Liver (tissue), 9 donors: ENCODE measurements around the gene EFS. TPM values are rescaled to one million over a fixed set of nuclear protein-coding genes. Genes with fewer than 3 reads are reported as not detected.

Experiments used
- DNase-seq: peaks from one replicate; pipeline ENCODE4 v3.0.0-alpha.2; 2017; ENCODE audit warnings: low spot score
- H3K27ac ChIP-seq, 2 donors: one replicate each; pipeline ENCODE4 v1.7.0; 2013; ENCODE audit warnings: inconsistent platforms in 2 of 2, low read length in 2 of 2, control low read depth in 1 of 2, low read depth in 1 of 2, mild to moderate bottlenecking in 1 of 2
- H3K27me3 ChIP-seq, 4 donors: one replicate each; pipeline versions ENCODE4 v1.6.1 to v1.7.0; 2013; ENCODE audit warnings: low read length in 3 of 4, inconsistent platforms in 1 of 4, mild to moderate bottlenecking in 1 of 4, moderate library complexity in 1 of 4; ENCODE audit not compliant: control insufficient read depth in 4 of 4, insufficient read depth in 4 of 4
- H3K36me3 ChIP-seq, 4 donors: one replicate each; pipeline versions ENCODE4 v1.6.1 to v1.7.0; 2013; ENCODE audit warnings: low read length in 3 of 4, mild to moderate bottlenecking in 3 of 4, low read depth in 1 of 4, moderate library complexity in 1 of 4; ENCODE audit not compliant: control insufficient read depth in 4 of 4, insufficient read depth in 3 of 4
- H3K4me1 ChIP-seq, 4 donors: one replicate each; pipeline versions ENCODE4 v1.6.1 to v1.7.0; 2013; ENCODE audit warnings: low read length in 3 of 4, mild to moderate bottlenecking in 3 of 4, moderate library complexity in 1 of 4; ENCODE audit not compliant: control insufficient read depth in 4 of 4, insufficient read depth in 4 of 4
- H3K4me3 ChIP-seq, 3 donors: one replicate each; pipeline versions ENCODE4 v1.6.1 to v1.7.0; 2013; ENCODE audit warnings: low read length in 3 of 3, control low read depth in 1 of 3, low read depth in 1 of 3, mild to moderate bottlenecking in 1 of 3
- H3K9ac ChIP-seq, 2 donors: one replicate each; pipeline ENCODE4 v1.7.0; 2013; ENCODE audit warnings: low read length in 2 of 2, mild to moderate bottlenecking in 2 of 2, moderate library complexity in 2 of 2, control low read depth in 1 of 2, low read depth in 1 of 2
- H3K9me3 ChIP-seq, 4 donors: one replicate each; pipeline versions ENCODE4 v1.6.1 to v1.7.0; 2013; ENCODE audit warnings: low read length in 3 of 4; ENCODE audit not compliant: control insufficient read depth in 4 of 4
- EGR1 ChIP-seq, 2 donors: IDR thresholded peaks; 2 replicates each; pipeline ENCODE4 v1.6.1; 2016 to 2018; ENCODE audit warnings: antibody characterized with exemption in 2 of 2, low read depth in 2 of 2
- FOXA1 ChIP-seq: IDR thresholded peaks from 2 replicates; pipeline ENCODE4 v1.6.1; 2016; ENCODE audit warnings: antibody characterized with exemption
- FOXA2 ChIP-seq: IDR thresholded peaks from 2 replicates; pipeline ENCODE4 v1.6.1; 2016; ENCODE audit warnings: antibody characterized with exemption
- GABPA ChIP-seq, 2 donors: IDR thresholded peaks in 1 of 2; conservative IDR thresholded peaks in 1 of 2; 2 replicates each; pipeline ENCODE4 v1.6.1; 2016; ENCODE audit warnings: antibody characterized with exemption in 2 of 2, mild to moderate bottlenecking in 1 of 2, moderate library complexity in 1 of 2
- HNF4A ChIP-seq, 2 donors: conservative IDR thresholded peaks; 2 replicates each; pipeline ENCODE4 v1.6.1; 2016; ENCODE audit warnings: antibody characterized with exemption in 2 of 2, mild to moderate bottlenecking in 2 of 2
- HNF4G ChIP-seq: IDR thresholded peaks from 2 replicates; pipeline ENCODE4 v1.6.1; 2016; ENCODE audit warnings: antibody characterized with exemption
- JUND ChIP-seq, 2 donors: IDR thresholded peaks; 2 replicates each; pipeline ENCODE4 v1.6.1; 2016; ENCODE audit warnings: antibody characterized with exemption in 2 of 2
- NR2F2 ChIP-seq: IDR thresholded peaks from 2 replicates; pipeline ENCODE4 v1.6.1; 2016; ENCODE audit warnings: antibody characterized with exemption
- RAD21 ChIP-seq, 2 donors: IDR thresholded peaks; 2 replicates each; pipeline ENCODE4 v1.6.1; 2016; ENCODE audit warnings: antibody characterized with exemption in 2 of 2, mild to moderate bottlenecking in 2 of 2
- RXRA ChIP-seq, 2 donors: IDR thresholded peaks; 2 replicates each; pipeline ENCODE4 v1.6.1; 2017 to 2018; ENCODE audit warnings: antibody characterized with exemption in 2 of 2, mild to moderate bottlenecking in 1 of 2
- SP1 ChIP-seq: IDR thresholded peaks from 2 replicates; pipeline ENCODE4 v1.6.1; 2018; ENCODE audit warnings: antibody characterized with exemption, mild to moderate bottlenecking
- TAF1 ChIP-seq: conservative IDR thresholded peaks from 2 replicates; pipeline ENCODE4 v1.6.1; 2016; ENCODE audit warnings: antibody characterized with exemption, mild to moderate bottlenecking
- YY1 ChIP-seq: IDR thresholded peaks from 2 replicates; pipeline ENCODE4 v1.6.1; 2016; ENCODE audit warnings: antibody characterized with exemption, mild to moderate bottlenecking
- WGBS: extraction: QIAGEN DNeasy Blood & Tissue Kit; methylation state at CpG from one replicate; pipeline ENCODE4 v1.1.7; 2013; 5-methylcytosine and 5-hydroxymethylcytosine counted together
- polyA plus RNA-seq, 2 donors: library from polyadenylated mRNA; stranded (reverse) in 1 of 2; unstranded in 1 of 2; fragments of 200-250 nt in 1 of 2; fragments of >200 nt in 1 of 2; fragmentation: Nextera tagmentation in 1 of 2; extraction: Ambion mirVana in 1 of 2; gene quantifications; one replicate each; pipeline versions ENCODE4 v1.2.1 to v1.2.3, GENCODE V29; 2013 to 2015
- total RNA-seq, 2 donors: library from RNA; depleted of rRNA; stranded (reverse); fragments of >200 nt; gene quantifications; one replicate each; pipeline ENCODE4 v1.2.3, GENCODE V29; 2014
- TF ChIP-seq, protein P1 (sequence below): IDR thresholded peaks from 2 replicates; pipeline ENCODE4 v1.6.1; 2016; ENCODE audit warnings: antibody characterized with exemption
- TF ChIP-seq, protein P2 (sequence below): IDR thresholded peaks from 2 replicates; pipeline ENCODE4 v1.6.1; 2016; ENCODE audit warnings: antibody characterized with exemption
- TF ChIP-seq, protein P3 (sequence below): IDR thresholded peaks from 2 replicates; pipeline ENCODE4 v1.6.1; 2016; ENCODE audit warnings: antibody characterized with exemption, mild to moderate bottlenecking
- TF ChIP-seq, protein P4 (sequence below): fragments of 150-350 bp; IDR thresholded peaks from 2 replicates; pipeline ENCODE4 v1.5.1; 2017; ENCODE audit warnings: improper control_type of control experiment, low read depth, low read length; ENCODE audit not compliant: missing input control
- TF ChIP-seq, protein P5 (sequence below): IDR thresholded peaks from 2 replicates; pipeline ENCODE4 v1.6.1; 2016; ENCODE audit warnings: antibody characterized with exemption
- donor health status: healthy.
- donor health status: healthy.
- donor health status: healthy.
- donor health status: healthy.
- donor health status: healthy.

The EFS gene
- total and polyA plus RNA-seq, 4 donors = 0.10 to 0.69 (median 0.54) TPM

DNA sequence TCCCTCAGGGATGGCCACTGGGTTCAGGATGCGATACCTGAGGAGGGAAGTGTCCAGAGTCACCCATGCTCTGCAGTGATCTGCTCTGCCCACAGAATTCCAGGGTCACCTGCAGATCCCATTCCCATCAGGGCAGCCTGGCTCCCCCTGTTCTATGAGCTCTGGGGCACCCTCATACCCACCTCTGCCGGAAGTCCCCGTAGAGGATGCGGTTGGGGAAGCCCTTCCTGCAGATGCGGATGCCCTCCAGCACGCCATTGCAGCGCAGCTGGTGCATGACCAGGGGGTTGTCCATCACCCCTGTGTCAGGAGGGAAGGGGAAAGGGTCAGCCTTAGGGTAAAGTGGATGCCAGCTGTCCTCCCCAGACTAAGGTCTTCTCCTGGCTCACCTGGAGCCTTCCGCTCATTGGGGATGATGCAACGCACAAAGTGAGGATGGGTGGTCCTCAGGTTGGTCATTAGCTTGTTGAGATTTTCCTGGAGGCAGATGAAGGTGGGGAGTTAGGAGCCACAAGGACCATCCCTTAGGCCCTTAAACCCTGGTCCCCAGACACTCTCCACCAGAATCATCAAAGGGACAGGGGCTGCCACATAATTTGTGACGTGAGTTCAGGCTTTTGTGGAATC, 31.9 kb upstream of the EFS start:
- Histone ChIP-seq H3K4me3 (no peak overlapping the region), H3K27me3 (no peaks in the 10 kb centered on the region), H3K9me3 (no peaks in the 10 kb centered on the region), H3K9ac (no peak overlapping the region), H3K4me1 (no peaks in the 10 kb centered on the region), H3K36me3 (no peaks in the 10 kb centered on the region), H3K27ac (no peak overlapping the region)
- no peak for TF ChIP-seq EGR1 (IDR thresholded peaks at IDR 0.05; ENCODE audit: low read depth in 2 of 2)
- no peak for TF ChIP-seq NR2F2
- TF ChIP-seq, protein P1, sequence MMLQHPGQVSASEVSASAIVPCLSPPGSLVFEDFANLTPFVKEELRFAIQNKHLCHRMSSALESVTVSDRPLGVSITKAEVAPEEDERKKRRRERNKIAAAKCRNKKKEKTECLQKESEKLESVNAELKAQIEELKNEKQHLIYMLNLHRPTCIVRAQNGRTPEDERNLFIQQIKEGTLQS = no peak
- TF ChIP-seq RXRA (IDR thresholded peaks at IDR 0.05) = no peak
- TF ChIP-seq YY1 = no peak
- no peak for TF ChIP-seq SP1
- no peak for TF ChIP-seq FOXA1
- TF ChIP-seq JUND (IDR thresholded peaks at IDR 0.05) = no peak
- TF ChIP-seq, protein P2, sequence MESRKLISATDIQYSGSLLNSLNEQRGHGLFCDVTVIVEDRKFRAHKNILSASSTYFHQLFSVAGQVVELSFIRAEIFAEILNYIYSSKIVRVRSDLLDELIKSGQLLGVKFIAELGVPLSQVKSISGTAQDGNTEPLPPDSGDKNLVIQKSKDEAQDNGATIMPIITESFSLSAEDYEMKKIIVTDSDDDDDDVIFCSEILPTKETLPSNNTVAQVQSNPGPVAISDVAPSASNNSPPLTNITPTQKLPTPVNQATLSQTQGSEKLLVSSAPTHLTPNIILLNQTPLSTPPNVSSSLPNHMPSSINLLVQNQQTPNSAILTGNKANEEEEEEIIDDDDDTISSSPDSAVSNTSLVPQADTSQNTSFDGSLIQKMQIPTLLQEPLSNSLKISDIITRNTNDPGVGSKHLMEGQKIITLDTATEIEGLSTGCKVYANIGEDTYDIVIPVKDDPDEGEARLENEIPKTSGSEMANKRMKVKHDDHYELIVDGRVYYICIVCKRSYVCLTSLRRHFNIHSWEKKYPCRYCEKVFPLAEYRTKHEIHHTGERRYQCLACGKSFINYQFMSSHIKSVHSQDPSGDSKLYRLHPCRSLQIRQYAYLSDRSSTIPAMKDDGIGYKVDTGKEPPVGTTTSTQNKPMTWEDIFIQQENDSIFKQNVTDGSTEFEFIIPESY = no peak
- TF ChIP-seq HNF4G = no peak
- WGBS = 92% methylated on average over 10 of the region's 10 CpGs
- DNase-seq = no peak

DNA sequence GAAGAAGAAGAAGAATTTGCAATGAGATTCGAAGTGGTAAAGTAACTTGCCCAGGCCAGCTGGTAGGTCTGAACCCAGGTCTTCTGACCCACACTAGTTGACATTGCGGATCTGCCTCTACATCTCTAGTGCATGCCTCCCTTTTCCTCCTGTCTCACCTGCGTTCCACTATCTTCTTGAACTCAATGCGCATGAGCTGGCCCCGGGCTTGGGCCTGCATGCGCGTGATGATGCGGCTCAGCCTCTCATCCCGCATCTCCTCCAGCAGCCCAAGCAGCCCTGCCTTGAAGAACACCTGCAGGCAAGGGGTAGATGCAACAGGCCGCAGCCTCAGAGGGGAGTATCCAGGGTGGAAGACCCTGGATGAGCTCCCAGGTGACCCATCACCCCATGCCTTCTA, 31.2 kb upstream of the EFS start:
- H3K27ac ChIP-seq = no peak overlapping the region
- no peaks in the 10 kb centered on the region for H3K9me3 ChIP-seq
- DNase-seq = no peak
- H3K4me3 ChIP-seq = no peak overlapping the region
- no peaks in the 10 kb centered on the region for H3K36me3 ChIP-seq
- no peak overlapping the region for H3K9ac ChIP-seq
- H3K27me3 ChIP-seq = no peaks in the 10 kb centered on the region
- TF ChIP-seq YY1 (no peak), FOXA2 (no peak), GABPA (IDR thresholded peaks at IDR 0.05 in 1 of 2, conservative IDR thresholded peaks at IDR 0.05 in 1 of 2) (no peak), EGR1 (IDR thresholded peaks at IDR 0.05; ENCODE audit: low read depth in 2 of 2) (no peak), RXRA (IDR thresholded peaks at IDR 0.05) (no peak), RAD21 (IDR thresholded peaks at IDR 0.05) (no peak), NR2F2 (no peak), HNF4A (conservative IDR thresholded peaks at IDR 0.05) (no peak), HNF4G (no peak), FOXA1 (no peak), SP1 (no peak), TAF1 (no peak)
- TF ChIP-seq, protein P2 = no peak
- TF ChIP-seq, protein P3, sequence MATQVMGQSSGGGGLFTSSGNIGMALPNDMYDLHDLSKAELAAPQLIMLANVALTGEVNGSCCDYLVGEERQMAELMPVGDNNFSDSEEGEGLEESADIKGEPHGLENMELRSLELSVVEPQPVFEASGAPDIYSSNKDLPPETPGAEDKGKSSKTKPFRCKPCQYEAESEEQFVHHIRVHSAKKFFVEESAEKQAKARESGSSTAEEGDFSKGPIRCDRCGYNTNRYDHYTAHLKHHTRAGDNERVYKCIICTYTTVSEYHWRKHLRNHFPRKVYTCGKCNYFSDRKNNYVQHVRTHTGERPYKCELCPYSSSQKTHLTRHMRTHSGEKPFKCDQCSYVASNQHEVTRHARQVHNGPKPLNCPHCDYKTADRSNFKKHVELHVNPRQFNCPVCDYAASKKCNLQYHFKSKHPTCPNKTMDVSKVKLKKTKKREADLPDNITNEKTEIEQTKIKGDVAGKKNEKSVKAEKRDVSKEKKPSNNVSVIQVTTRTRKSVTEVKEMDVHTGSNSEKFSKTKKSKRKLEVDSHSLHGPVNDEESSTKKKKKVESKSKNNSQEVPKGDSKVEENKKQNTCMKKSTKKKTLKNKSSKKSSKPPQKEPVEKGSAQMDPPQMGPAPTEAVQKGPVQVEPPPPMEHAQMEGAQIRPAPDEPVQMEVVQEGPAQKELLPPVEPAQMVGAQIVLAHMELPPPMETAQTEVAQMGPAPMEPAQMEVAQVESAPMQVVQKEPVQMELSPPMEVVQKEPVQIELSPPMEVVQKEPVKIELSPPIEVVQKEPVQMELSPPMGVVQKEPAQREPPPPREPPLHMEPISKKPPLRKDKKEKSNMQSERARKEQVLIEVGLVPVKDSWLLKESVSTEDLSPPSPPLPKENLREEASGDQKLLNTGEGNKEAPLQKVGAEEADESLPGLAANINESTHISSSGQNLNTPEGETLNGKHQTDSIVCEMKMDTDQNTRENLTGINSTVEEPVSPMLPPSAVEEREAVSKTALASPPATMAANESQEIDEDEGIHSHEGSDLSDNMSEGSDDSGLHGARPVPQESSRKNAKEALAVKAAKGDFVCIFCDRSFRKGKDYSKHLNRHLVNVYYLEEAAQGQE = no peak
- TF ChIP-seq, protein P4, sequence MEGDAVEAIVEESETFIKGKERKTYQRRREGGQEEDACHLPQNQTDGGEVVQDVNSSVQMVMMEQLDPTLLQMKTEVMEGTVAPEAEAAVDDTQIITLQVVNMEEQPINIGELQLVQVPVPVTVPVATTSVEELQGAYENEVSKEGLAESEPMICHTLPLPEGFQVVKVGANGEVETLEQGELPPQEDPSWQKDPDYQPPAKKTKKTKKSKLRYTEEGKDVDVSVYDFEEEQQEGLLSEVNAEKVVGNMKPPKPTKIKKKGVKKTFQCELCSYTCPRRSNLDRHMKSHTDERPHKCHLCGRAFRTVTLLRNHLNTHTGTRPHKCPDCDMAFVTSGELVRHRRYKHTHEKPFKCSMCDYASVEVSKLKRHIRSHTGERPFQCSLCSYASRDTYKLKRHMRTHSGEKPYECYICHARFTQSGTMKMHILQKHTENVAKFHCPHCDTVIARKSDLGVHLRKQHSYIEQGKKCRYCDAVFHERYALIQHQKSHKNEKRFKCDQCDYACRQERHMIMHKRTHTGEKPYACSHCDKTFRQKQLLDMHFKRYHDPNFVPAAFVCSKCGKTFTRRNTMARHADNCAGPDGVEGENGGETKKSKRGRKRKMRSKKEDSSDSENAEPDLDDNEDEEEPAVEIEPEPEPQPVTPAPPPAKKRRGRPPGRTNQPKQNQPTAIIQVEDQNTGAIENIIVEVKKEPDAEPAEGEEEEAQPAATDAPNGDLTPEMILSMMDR = no peak
- TF ChIP-seq, protein P5, sequence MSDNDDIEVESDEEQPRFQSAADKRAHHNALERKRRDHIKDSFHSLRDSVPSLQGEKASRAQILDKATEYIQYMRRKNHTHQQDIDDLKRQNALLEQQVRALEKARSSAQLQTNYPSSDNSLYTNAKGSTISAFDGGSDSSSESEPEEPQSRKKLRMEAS = no peak
- TF ChIP-seq, protein P1 = no peak
- WGBS = 90% methylated on average over 10 of the region's 10 CpGs
- no peaks in the 10 kb centered on the region for H3K4me1 ChIP-seq
